Neural crest cell (in vitro differentiated cells): Measurements from ENCODE around the gene MACROH2A1. TPM values are rescaled to one million over a fixed set of nuclear protein-coding genes. Genes with fewer than 3 reads are reported as not detected.

Experiments used
- DNase-seq: peaks from one replicate; pipeline ENCODE4 v3.0.0; 2021; ENCODE audit warnings: low read depth, mixed read lengths, low spot score
- H3K27ac Mint-ChIP-seq: one replicate; pipeline ENCODE4 v1.8.0; 2021; ENCODE audit warnings: mild to moderate bottlenecking, mixed read lengths; ENCODE audit not compliant: unreplicated experiment
- H3K27me3 Mint-ChIP-seq: 2 replicates; pipeline ENCODE4 v1.8.0; 2021; ENCODE audit warnings: low read depth, mild to moderate bottlenecking, mixed read lengths
- H3K36me3 Mint-ChIP-seq: 2 replicates; pipeline ENCODE4 v1.8.0; 2021; ENCODE audit warnings: low read depth, mild to moderate bottlenecking, mixed read lengths
- H3K4me1 Mint-ChIP-seq: 2 replicates; pipeline ENCODE4 v1.8.0; 2021; ENCODE audit warnings: mixed read lengths
- H3K4me3 Mint-ChIP-seq: one replicate; pipeline ENCODE4 v1.8.0; 2021; ENCODE audit warnings: mild to moderate bottlenecking, mixed read lengths
- H3K9me3 Mint-ChIP-seq: 2 replicates; pipeline ENCODE4 v1.8.0; 2021; ENCODE audit warnings: mixed read lengths
- total RNA-seq: library from RNA; stranded (reverse); gene quantifications from 2 replicates; pipeline ENCODE4 v1.2.1, GENCODE V29; 2021
- TF ChIP-seq, protein P1 (sequence below): fragments of 200-600 bp; sonication (generic); conservative IDR thresholded peaks from 2 replicates; pipeline ENCODE4 v1.5.0; 2021; ENCODE audit warnings: antibody characterized with exemption, mild to moderate bottlenecking

MACROH2A1 gene
- total RNA-seq, 1 donor from 2014 or later: 339 TPM

- H3K27ac Mint-ChIP-seq: peak overlapping the region; percentile 14
- peak overlapping the region; percentile 96 for H3K4me3 Mint-ChIP-seq
- H3K9me3 Mint-ChIP-seq: no peaks in the 10 kb centered on the region
- peaks cover 30% of the 10 kb centered on the region for H3K27me3 Mint-ChIP-seq
- H3K36me3 Mint-ChIP-seq: no peaks in the 10 kb centered on the region
- TF ChIP-seq, protein P1, sequence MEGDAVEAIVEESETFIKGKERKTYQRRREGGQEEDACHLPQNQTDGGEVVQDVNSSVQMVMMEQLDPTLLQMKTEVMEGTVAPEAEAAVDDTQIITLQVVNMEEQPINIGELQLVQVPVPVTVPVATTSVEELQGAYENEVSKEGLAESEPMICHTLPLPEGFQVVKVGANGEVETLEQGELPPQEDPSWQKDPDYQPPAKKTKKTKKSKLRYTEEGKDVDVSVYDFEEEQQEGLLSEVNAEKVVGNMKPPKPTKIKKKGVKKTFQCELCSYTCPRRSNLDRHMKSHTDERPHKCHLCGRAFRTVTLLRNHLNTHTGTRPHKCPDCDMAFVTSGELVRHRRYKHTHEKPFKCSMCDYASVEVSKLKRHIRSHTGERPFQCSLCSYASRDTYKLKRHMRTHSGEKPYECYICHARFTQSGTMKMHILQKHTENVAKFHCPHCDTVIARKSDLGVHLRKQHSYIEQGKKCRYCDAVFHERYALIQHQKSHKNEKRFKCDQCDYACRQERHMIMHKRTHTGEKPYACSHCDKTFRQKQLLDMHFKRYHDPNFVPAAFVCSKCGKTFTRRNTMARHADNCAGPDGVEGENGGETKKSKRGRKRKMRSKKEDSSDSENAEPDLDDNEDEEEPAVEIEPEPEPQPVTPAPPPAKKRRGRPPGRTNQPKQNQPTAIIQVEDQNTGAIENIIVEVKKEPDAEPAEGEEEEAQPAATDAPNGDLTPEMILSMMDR: no peak
- DNase-seq: no peak
- peaks cover 48% of the 10 kb centered on the region for H3K4me1 Mint-ChIP-seq
These were observed 937 bp upstream of the MACROH2A1 start for GRCh38 chr5:135399794-135400542.

GRCh38 chr5:135398160-135398854 lies 724 bp downstream of the MACROH2A1 start:
- H3K4me3 Mint-ChIP-seq: peak overlapping the region; percentile 92
- no peaks in the 10 kb centered on the region for H3K36me3 Mint-ChIP-seq
- peaks cover 57% of the 10 kb centered on the region for H3K4me1 Mint-ChIP-seq
- H3K9me3 Mint-ChIP-seq: no peaks in the 10 kb centered on the region
- TF ChIP-seq, protein P1: no peak
- peak; percentile 33 for DNase-seq
- H3K27me3 Mint-ChIP-seq: peaks cover 25% of the 10 kb centered on the region
- peak overlapping the region; percentile 58 for H3K27ac Mint-ChIP-seq

- H3K36me3 Mint-ChIP-seq: no peaks in the 10 kb centered on the region
- TF ChIP-seq, protein P1: no peak
- no peaks in the 10 kb centered on the region for H3K9me3 Mint-ChIP-seq
- H3K27ac Mint-ChIP-seq: no peak overlapping the region
- peaks cover 61% of the 10 kb centered on the region for H3K4me1 Mint-ChIP-seq
- H3K27me3 Mint-ChIP-seq: peaks cover 24% of the 10 kb centered on the region
- peak overlapping the region; percentile 92 for H3K4me3 Mint-ChIP-seq
- DNase-seq: no peak
These were observed 1.9 kb downstream of the MACROH2A1 start for GRCh38 chr5:135397084-135397483.

DNA sequence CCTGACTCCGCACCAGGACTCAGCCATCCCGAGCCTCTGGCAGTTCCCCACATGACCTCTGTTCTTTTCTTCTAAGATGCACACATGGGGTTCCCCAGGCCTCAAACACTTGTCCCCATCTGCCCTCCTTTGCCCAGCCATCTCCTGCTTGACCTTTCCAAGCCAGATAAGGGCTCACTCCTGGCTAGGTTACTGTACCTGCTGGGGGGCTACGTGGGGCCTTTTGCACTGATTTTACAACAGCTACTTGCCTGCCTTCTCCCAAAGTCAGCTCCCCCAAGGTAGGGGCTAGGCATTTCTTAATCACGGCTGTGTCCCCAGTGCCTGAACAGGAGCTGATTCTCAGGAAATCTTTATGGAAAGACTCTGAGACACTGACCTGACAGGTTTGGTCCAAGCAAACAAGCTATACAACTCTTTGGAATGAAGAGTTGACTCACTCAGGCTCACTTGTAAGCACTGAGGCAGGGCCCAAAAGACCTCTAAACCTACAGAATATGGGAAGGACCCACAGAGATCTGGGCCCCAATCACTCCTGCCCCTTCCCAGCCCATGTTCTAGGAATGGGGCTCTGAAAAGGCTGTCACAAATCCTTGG lies 2.5 kb downstream of the MACROH2A1 start:
- DNase-seq: no peak
- Mint-ChIP-seq H3K9me3 (no peaks in the 10 kb centered on the region), H3K4me3 (peak overlapping the region; percentile 92), H3K27me3 (peaks cover 19% of the 10 kb centered on the region), H3K4me1 (peaks cover 67% of the 10 kb centered on the region), H3K36me3 (no peaks in the 10 kb centered on the region), H3K27ac (peak overlapping the region; percentile 72)
- TF ChIP-seq, protein P1: no peak

GRCh38 chr5:135395866-135396265 lies 3.2 kb downstream of the MACROH2A1 start:
- Mint-ChIP-seq H3K27ac (no peak overlapping the region), H3K4me3 (peak overlapping the region; percentile 8), H3K9me3 (no peaks in the 10 kb centered on the region), H3K27me3 (peaks cover 14% of the 10 kb centered on the region), H3K36me3 (no peaks in the 10 kb centered on the region), H3K4me1 (peaks cover 66% of the 10 kb centered on the region)
- no peak for DNase-seq
- TF ChIP-seq, protein P1: no peak
